Hematopoietic multipotent progenitor cell treated with erythropoietin and hydrocortisone succinate and interleukin-3 and kit ligand, for 4 days (in vitro differentiated cells): ENCODE results near the gene SDR42E2.
A peak's percentile ranks its signal among the peaks of the same experiment; 100 is the strongest.
"Not testable (repeated sequence)": the region's sequence is repeated elsewhere in the genome, so short reads cannot be mapped to it uniquely, and the experiment has no call there.

Source experiments
- DNase-seq: peaks from one replicate; pipeline ENCODE4 v3.0.0-alpha.2; 2015

SDR42E2 gene

GRCh38 chr16:22216191-22216831 lies 54.0 kb downstream of the SDR42E2 start:
- DNase-seq: peak; percentile 97

- not testable (repeated sequence) for DNase-seq
Measured at GRCh38 chr16:22216832-22217225, 54.5 kb downstream of the SDR42E2 start.

- DNase-seq: peak; percentile 74
Measured at GRCh38 chr16:22217890-22218730, 55.8 kb downstream of the SDR42E2 start.

- DNase-seq: no peak
Measured at GRCh38 chr16:22219389-22220068, 57.2 kb downstream of the SDR42E2 start.

GRCh38 chr16:22220069-22220440 lies 57.7 kb downstream of the SDR42E2 start:
- peak; percentile 49 for DNase-seq

GRCh38 chr16:22220714-22221113 lies 58.4 kb downstream of the SDR42E2 start:
- no peak for DNase-seq

GRCh38 chr16:22222006-22222405 lies 59.7 kb downstream of the SDR42E2 start:
- DNase-seq: no peak

GRCh38 chr16:22222998-22223397 lies 60.7 kb downstream of the SDR42E2 start:
- no peak for DNase-seq

- no peak for DNase-seq
Measured at GRCh38 chr16:22225060-22225459, 62.8 kb downstream of the SDR42E2 start.

GRCh38 chr16:22229889-22230288 lies 67.6 kb downstream of the SDR42E2 start:
- no peak for DNase-seq

- no peak for DNase-seq
Measured at GRCh38 chr16:22232277-22233036, 70.2 kb downstream of the SDR42E2 start.

- no peak for DNase-seq
Measured at GRCh38 chr16:22233037-22233372, 70.7 kb downstream of the SDR42E2 start.

GRCh38 chr16:22235839-22236745 lies 73.8 kb downstream of the SDR42E2 start:
- peak; percentile 25 for DNase-seq

GRCh38 chr16:22239131-22239805 lies 77.0 kb downstream of the SDR42E2 start:
- no peak for DNase-seq

GRCh38 chr16:22240023-22240710 lies 77.9 kb downstream of the SDR42E2 start:
- no peak for DNase-seq
